Measurements from ENCODE around the gene DUSP16. TPM values are rescaled to one million over a fixed set of nuclear protein-coding genes. Genes with fewer than 3 reads are reported as not detected.

The DUSP16 gene
- total RNA-seq, 1 donor from 2014 or later, result 16.4 TPM

GRCh38 chr12:12542286-12542685 is 20.4 kb downstream of the DUSP16 start:
- no peaks in the 10 kb centered on the region for H3K36me3 ChIP-seq
- H3K9me3 ChIP-seq (replicated peaks), result no peaks in the 10 kb centered on the region
- no peak overlapping the region for H3K27ac ChIP-seq (replicated peaks)
- peaks cover 48% of the 10 kb centered on the region for H3K4me1 ChIP-seq
- no peaks in the 10 kb centered on the region for H3K27me3 ChIP-seq (ENCODE audit: low read depth)
- intact Hi-C loops (cut with micrococcal nuclease), result no loop called here
- no peak for TF ChIP-seq CTCF (IDR thresholded peaks at IDR 0.05; ENCODE audit: borderline replicate concordance)
- DNase-seq, result no peak
- H3K4me3 ChIP-seq, result no peak overlapping the region

GRCh38 chr12:12541782-12542181 is 20.9 kb downstream of the DUSP16 start:
- DNase-seq, result no peak
- H3K9me3 ChIP-seq (replicated peaks), result no peaks in the 10 kb centered on the region
- intact Hi-C loops (cut with micrococcal nuclease), result no loop called here
- H3K27me3 ChIP-seq (ENCODE audit: low read depth), result no peaks in the 10 kb centered on the region
- no peaks in the 10 kb centered on the region for H3K36me3 ChIP-seq
- no peak overlapping the region for H3K27ac ChIP-seq (replicated peaks)
- no peak for TF ChIP-seq CTCF (IDR thresholded peaks at IDR 0.05; ENCODE audit: borderline replicate concordance)
- H3K4me3 ChIP-seq, result no peak overlapping the region
- H3K4me1 ChIP-seq, result peaks cover 44% of the 10 kb centered on the region

GRCh38 chr12:12540261-12541013 is 22.2 kb downstream of the DUSP16 start:
- no peaks in the 10 kb centered on the region for H3K36me3 ChIP-seq
- no peak for TF ChIP-seq CTCF (IDR thresholded peaks at IDR 0.05; ENCODE audit: borderline replicate concordance)
- H3K9me3 ChIP-seq (replicated peaks), result no peaks in the 10 kb centered on the region
- no peak overlapping the region for H3K27ac ChIP-seq (replicated peaks)
- peaks cover 44% of the 10 kb centered on the region for H3K4me1 ChIP-seq
- intact Hi-C loops (cut with micrococcal nuclease), result no loop called here
- no peak for DNase-seq
- H3K27me3 ChIP-seq (ENCODE audit: low read depth), result no peaks in the 10 kb centered on the region
- H3K4me3 ChIP-seq, result no peak overlapping the region

DNA sequence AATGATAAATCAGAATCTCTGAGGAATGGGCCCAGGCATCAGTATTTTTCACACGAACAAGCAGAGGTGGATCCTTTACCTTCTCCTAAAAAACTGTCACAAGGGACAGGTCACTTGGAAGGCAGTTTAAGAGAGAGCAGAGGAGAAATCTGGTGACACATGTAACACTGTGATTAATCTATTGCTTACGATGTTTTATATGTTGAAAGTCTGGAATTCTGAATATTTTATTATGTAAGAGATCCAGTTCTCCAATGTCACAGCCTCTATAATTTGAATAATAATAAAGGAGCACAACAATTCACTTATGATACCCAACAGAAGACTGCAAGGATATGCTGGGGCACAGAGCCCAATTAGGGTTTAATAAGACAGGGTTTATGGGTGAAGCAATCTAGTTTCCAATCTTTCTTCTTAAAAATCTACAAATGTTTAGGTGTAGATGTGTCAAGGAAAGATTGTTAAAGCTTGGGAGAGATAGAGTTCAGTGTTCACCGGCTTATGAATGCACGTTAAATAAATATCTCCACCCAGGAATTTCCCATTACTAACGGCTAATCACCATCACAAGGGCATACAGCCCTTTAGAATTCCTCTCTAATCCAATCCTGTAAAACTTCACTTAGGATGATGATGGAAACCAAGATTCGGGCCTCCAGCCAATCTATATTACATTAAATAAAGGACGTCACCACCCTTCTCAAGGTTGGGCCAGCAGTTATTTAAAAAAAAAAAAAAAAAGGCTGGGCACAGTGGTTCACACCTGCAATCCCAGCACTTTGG is 23.4 kb downstream of the DUSP16 start:
- H3K4me3 ChIP-seq, result no peak overlapping the region

GRCh38 chr12:12538535-12538934 is 24.1 kb downstream of the DUSP16 start:
- no peak overlapping the region for H3K4me3 ChIP-seq
- no peaks in the 10 kb centered on the region for H3K9me3 ChIP-seq (replicated peaks)
- peaks cover 63% of the 10 kb centered on the region for H3K4me1 ChIP-seq
- TF ChIP-seq CTCF (IDR thresholded peaks at IDR 0.05; ENCODE audit: borderline replicate concordance), result no peak
- H3K36me3 ChIP-seq, result no peaks in the 10 kb centered on the region
- intact Hi-C loops (cut with micrococcal nuclease), result no loop called here
- no peak for DNase-seq
- H3K27me3 ChIP-seq (ENCODE audit: low read depth), result no peaks in the 10 kb centered on the region
- peak overlapping the region; percentile 28 for H3K27ac ChIP-seq (replicated peaks)

More for the DNA sequence above, 23.4 kb downstream of the DUSP16 start:
- H3K9me3 ChIP-seq (replicated peaks), result no peaks in the 10 kb centered on the region
- intact Hi-C loops (cut with micrococcal nuclease), result no loop called here
- peaks cover 57% of the 10 kb centered on the region for H3K4me1 ChIP-seq
- H3K27ac ChIP-seq (replicated peaks), result peak overlapping the region; percentile 28
- TF ChIP-seq CTCF (IDR thresholded peaks at IDR 0.05; ENCODE audit: borderline replicate concordance), result no peak
- DNase-seq, result no peak
- no peaks in the 10 kb centered on the region for H3K36me3 ChIP-seq
- no peaks in the 10 kb centered on the region for H3K27me3 ChIP-seq (ENCODE audit: low read depth)

Data from left ventricle myocardium inferior (tissue), 1 donor.